Cardiac muscle cell (in vitro differentiated cells and primary cell): ENCODE measurements around the gene ALKBH5. TPM values are rescaled to one million over a fixed set of nuclear protein-coding genes. Genes with fewer than 3 reads are reported as not detected.

ENCODE experiments used
- DNase-seq, 2 donors: peaks; one replicate each; pipeline versions ENCODE4 v3.0.0 to v3.0.0-alpha.2; 2010 to 2017; ENCODE audit warnings: low read depth in 1 of 2, low spot score in 1 of 2
- H3K27ac ChIP-seq: fragments of 200-600 bp; sonication (generic); 2 replicates; pipeline ENCODE4 v1.5.1; 2016
- H3K27me3 ChIP-seq: fragments of 200-600 bp; sonication (generic); 2 replicates; pipeline ENCODE4 v1.6.0; 2016; ENCODE audit warnings: control low read depth
- H3K36me3 ChIP-seq: fragments of 200-600 bp; sonication (generic); 2 replicates; pipeline ENCODE4 v1.5.1; 2016; ENCODE audit warnings: control low read depth
- H3K4me1 ChIP-seq: fragments of 200-600 bp; sonication (generic); 2 replicates; pipeline ENCODE4 v1.8.1; 2017; ENCODE audit warnings: low read depth, mild to moderate bottlenecking, mixed run types
- H3K4me3 ChIP-seq: fragments of 200-600 bp; sonication (generic); 2 replicates; pipeline ENCODE4 v1.5.1; 2016; ENCODE audit warnings: mild to moderate bottlenecking
- H3K9me3 ChIP-seq: fragments of 200-600 bp; sonication (generic); 2 replicates; pipeline ENCODE4 v1.5.1; 2017; ENCODE audit warnings: low read depth, mild to moderate bottlenecking, control low read depth
- CTCF ChIP-seq: IDR thresholded peaks from 2 replicates; pipeline ENCODE4 v1.5.1; 2012; ENCODE audit warnings: low read depth, mild to moderate bottlenecking, low read length
- polyA plus RNA-seq: library from polyadenylated mRNA; unstranded; fragments of >200 nt; fragmentation: Nextera tagmentation; extraction: Ambion mirVana; gene quantifications from 2 replicates; pipeline ENCODE4 v1.2.1, GENCODE V29; 2016
- total RNA-seq: library from RNA; depleted of rRNA; stranded (reverse); fragments of >200 nt; gene quantifications from 2 replicates; pipeline ENCODE4 v1.2.3, GENCODE V29; 2016

Gene ALKBH5
- total and polyA plus RNA-seq, 2 experiments from 2014 or later, result 257 to 279 TPM

GRCh38 chr17:18177133-18177532, 6.5 kb upstream of the ALKBH5 start:
- Histone ChIP-seq H3K27me3 (no peaks in the 10 kb centered on the region), H3K4me1 (peaks cover 20% of the 10 kb centered on the region), H3K27ac (no peak overlapping the region), H3K36me3 (no peaks in the 10 kb centered on the region), H3K9me3 (no peaks in the 10 kb centered on the region), H3K4me3 (no peak overlapping the region)
- no peak for DNase-seq
- TF ChIP-seq CTCF, result no peak

- no peak for DNase-seq
- no peak overlapping the region for H3K27ac ChIP-seq
- H3K36me3 ChIP-seq, result no peaks in the 10 kb centered on the region
- H3K4me3 ChIP-seq, result no peak overlapping the region
- peaks cover 26% of the 10 kb centered on the region for H3K4me1 ChIP-seq
- H3K9me3 ChIP-seq, result no peaks in the 10 kb centered on the region
- no peaks in the 10 kb centered on the region for H3K27me3 ChIP-seq
- TF ChIP-seq CTCF, result no peak
Measured at GRCh38 chr17:18177722-18178121, 5.9 kb upstream of the ALKBH5 start.

- H3K36me3 ChIP-seq, result no peaks in the 10 kb centered on the region
- no peak overlapping the region for H3K4me3 ChIP-seq
- no peaks in the 10 kb centered on the region for H3K27me3 ChIP-seq
- H3K9me3 ChIP-seq, result no peaks in the 10 kb centered on the region
- no peak overlapping the region for H3K27ac ChIP-seq
- no peak for TF ChIP-seq CTCF
- DNase-seq, result no peak
- H3K4me1 ChIP-seq, result peaks cover 26% of the 10 kb centered on the region
Measured at GRCh38 chr17:18179196-18179595, 4.4 kb upstream of the ALKBH5 start.

GRCh38 chr17:18179804-18180203, 3.8 kb upstream of the ALKBH5 start:
- no peak for TF ChIP-seq CTCF
- Histone ChIP-seq H3K27me3 (no peaks in the 10 kb centered on the region), H3K4me3 (no peak overlapping the region), H3K36me3 (no peaks in the 10 kb centered on the region), H3K9me3 (no peaks in the 10 kb centered on the region), H3K27ac (no peak overlapping the region), H3K4me1 (peaks cover 26% of the 10 kb centered on the region)
- DNase-seq, result no peak

- no peaks in the 10 kb centered on the region for H3K9me3 ChIP-seq
- H3K27ac ChIP-seq, result peak overlapping the region; percentile 96
- no peak overlapping the region for H3K4me3 ChIP-seq
- TF ChIP-seq CTCF, result no peak
- H3K4me1 ChIP-seq, result peaks cover 32% of the 10 kb centered on the region
- DNase-seq, result no peak
- H3K36me3 ChIP-seq, result peaks cover 4% of the 10 kb centered on the region
- no peaks in the 10 kb centered on the region for H3K27me3 ChIP-seq
Measured at GRCh38 chr17:18181358-18181757, 2.3 kb upstream of the ALKBH5 start.
